PFSK-1 (cell line): ENCODE measurements around the gene CHAF1B.

Experiments used
- FOXP2 ChIP-seq: optimal IDR thresholded peaks from 2 replicates; pipeline ENCODE3; 2011; ENCODE audit warnings: borderline replicate concordance, control low read depth, inconsistent platforms; ENCODE audit not compliant: insufficient read depth; ENCODE audit errors: extremely low read length, extremely low read depth
- POLR2AphosphoS5 ChIP-seq: IDR thresholded peaks from 2 replicates; pipeline ENCODE4 v1.6.1; 2012; ENCODE audit warnings: low read depth, mild to moderate bottlenecking, control low read depth, low read length, moderate library complexity
- REST ChIP-seq, 2 experiments: IDR thresholded peaks; 2 replicates each; pipeline versions ENCODE4 v1.6.1 to v1.8.0; 2011 to 2012; ENCODE audit warnings: low read depth in 2 of 2, low read length in 2 of 2, control low read depth in 1 of 2, inconsistent platforms in 1 of 2, mild to moderate bottlenecking in 1 of 2, moderate library complexity in 1 of 2; ENCODE audit not compliant: insufficient read depth in 1 of 2
- SIN3A ChIP-seq: IDR thresholded peaks from 2 replicates; pipeline ENCODE4 v1.6.1; 2012; ENCODE audit warnings: mild to moderate bottlenecking, low read length, moderate library complexity, borderline replicate concordance; ENCODE audit not compliant: insufficient read depth
- TAF1 ChIP-seq: IDR thresholded peaks from 2 replicates; pipeline ENCODE4 v1.6.1; 2012; ENCODE audit warnings: low read length, control low read depth, borderline replicate concordance; ENCODE audit not compliant: insufficient read depth

CHAF1B gene

GRCh38 chr21:36419241-36419640, 34.0 kb downstream of the CHAF1B start:
- TF ChIP-seq REST (IDR thresholded peaks at IDR 0.05; ENCODE audit: insufficient read depth in 1 of 2, low read depth in 2 of 2, low read length in 2 of 2) = no peak

GRCh38 chr21:36419996-36420395, 34.8 kb downstream of the CHAF1B start:
- TF ChIP-seq TAF1 = no peak
- TF ChIP-seq SIN3A = no peak
- TF ChIP-seq FOXP2 = peak; percentile 26
- no peak for TF ChIP-seq REST (IDR thresholded peaks at IDR 0.05; ENCODE audit: insufficient read depth in 1 of 2, low read depth in 2 of 2, low read length in 2 of 2)
- TF ChIP-seq POLR2AphosphoS5 = no peak

- TF ChIP-seq REST (IDR thresholded peaks at IDR 0.05; ENCODE audit: insufficient read depth in 1 of 2, low read depth in 2 of 2, low read length in 2 of 2) = no peak
- TF ChIP-seq POLR2AphosphoS5 = no peak
- TF ChIP-seq SIN3A = no peak
Observed at GRCh38 chr21:36420571-36421339, 35.6 kb downstream of the CHAF1B start.

- TF ChIP-seq FOXP2 = no peak
- TF ChIP-seq TAF1 = no peak
- TF ChIP-seq SIN3A = no peak
- no peak for TF ChIP-seq POLR2AphosphoS5
- no peak for TF ChIP-seq REST (IDR thresholded peaks at IDR 0.05; ENCODE audit: insufficient read depth in 1 of 2, low read depth in 2 of 2, low read length in 2 of 2)
Observed at GRCh38 chr21:36422279-36423098, 37.3 kb downstream of the CHAF1B start.
